ENCODE data around the gene PRSS12.
"Not testable (repeated sequence)": the region's sequence is repeated elsewhere in the genome, so short reads cannot be mapped to it uniquely, and the experiment has no call there.

The PRSS12 gene

GRCh38 chr4:118271788-118272187 is 81.0 kb downstream of the PRSS12 start:
- H3K4me1 ChIP-seq (ENCODE audit: insufficient read depth, low read length) = no peaks in the 10 kb centered on the region
- H3K4me3 ChIP-seq (ENCODE audit: low read length) = no peak overlapping the region
- H3K9me3 ChIP-seq (ENCODE audit: insufficient read depth, low read depth, low read length) = no peaks in the 10 kb centered on the region
- H3K36me3 ChIP-seq (ENCODE audit: insufficient read depth, low read depth, low read length) = no peaks in the 10 kb centered on the region
- H3K9ac ChIP-seq (ENCODE audit: low read depth, low read length) = no peak overlapping the region
- no peak overlapping the region for H3K27ac ChIP-seq (ENCODE audit: low read length)
- no peaks in the 10 kb centered on the region for H3K27me3 ChIP-seq (ENCODE audit: insufficient read depth, low read length)

- H3K9me3 ChIP-seq (ENCODE audit: insufficient read depth, low read depth, low read length) = no peaks in the 10 kb centered on the region
- no peaks in the 10 kb centered on the region for H3K27me3 ChIP-seq (ENCODE audit: insufficient read depth, low read length)
- no peak overlapping the region for H3K9ac ChIP-seq (ENCODE audit: low read depth, low read length)
- no peaks in the 10 kb centered on the region for H3K36me3 ChIP-seq (ENCODE audit: insufficient read depth, low read depth, low read length)
- no peak overlapping the region for H3K27ac ChIP-seq (ENCODE audit: low read length)
- no peaks in the 10 kb centered on the region for H3K4me1 ChIP-seq (ENCODE audit: insufficient read depth, low read length)
- H3K4me3 ChIP-seq (ENCODE audit: low read length) = no peak overlapping the region
Observed at GRCh38 chr4:118270492-118270891, 82.3 kb downstream of the PRSS12 start.

DNA sequence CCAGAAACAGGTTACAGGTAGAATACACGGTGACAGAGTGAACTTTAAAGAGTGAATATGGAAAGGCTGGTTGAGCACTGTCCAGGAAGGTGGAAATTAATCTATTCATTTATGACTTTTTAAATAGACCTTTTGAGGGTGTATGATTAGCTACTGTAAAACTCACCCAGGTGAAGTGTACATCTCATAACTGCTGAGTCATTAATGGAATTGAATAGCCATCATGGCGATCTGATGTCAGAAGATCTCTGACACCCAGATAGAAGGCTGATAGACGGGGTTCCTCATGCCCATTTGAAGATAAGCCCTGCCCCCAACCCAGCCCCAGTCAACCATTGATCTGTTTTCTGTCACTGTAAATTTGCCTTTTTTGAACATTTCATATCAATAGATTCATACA is 84.0 kb downstream of the PRSS12 start:
- H3K27ac ChIP-seq (ENCODE audit: low read length) = no peak overlapping the region
- no peaks in the 10 kb centered on the region for H3K36me3 ChIP-seq (ENCODE audit: insufficient read depth, low read depth, low read length)
- H3K4me1 ChIP-seq (ENCODE audit: insufficient read depth, low read length) = no peaks in the 10 kb centered on the region
- H3K9ac ChIP-seq (ENCODE audit: low read depth, low read length) = no peak overlapping the region
- no peaks in the 10 kb centered on the region for H3K9me3 ChIP-seq (ENCODE audit: insufficient read depth, low read depth, low read length)
- H3K4me3 ChIP-seq (ENCODE audit: low read length) = no peak overlapping the region
- no peaks in the 10 kb centered on the region for H3K27me3 ChIP-seq (ENCODE audit: insufficient read depth, low read length)

DNA sequence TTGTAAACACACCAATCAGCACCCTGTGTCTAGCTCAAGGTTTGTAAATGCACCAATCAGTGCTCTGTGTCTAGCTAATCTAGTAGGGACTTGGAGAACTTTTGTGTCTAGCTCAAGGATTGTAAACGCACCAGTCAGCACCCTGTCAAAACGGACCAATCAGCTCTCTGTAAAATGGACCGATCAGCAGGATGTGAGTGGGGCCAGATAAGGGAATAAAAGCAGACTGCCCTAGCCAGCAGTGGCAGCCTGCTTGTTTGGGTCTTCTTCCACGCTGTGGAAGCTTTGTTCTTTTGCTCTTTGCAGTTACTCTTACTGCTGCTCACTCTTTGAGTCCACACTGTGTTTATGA is 86.7 kb downstream of the PRSS12 start:
- not testable (repeated sequence) for H3K4me3 ChIP-seq (ENCODE audit: low read length); H3K36me3 ChIP-seq (ENCODE audit: insufficient read depth, low read depth, low read length); H3K9me3 ChIP-seq (ENCODE audit: insufficient read depth, low read depth, low read length); H3K9ac ChIP-seq (ENCODE audit: low read depth, low read length); H3K27me3 ChIP-seq (ENCODE audit: insufficient read depth, low read length); H3K4me1 ChIP-seq (ENCODE audit: insufficient read depth, low read length); H3K27ac ChIP-seq (ENCODE audit: low read length)

DNA sequence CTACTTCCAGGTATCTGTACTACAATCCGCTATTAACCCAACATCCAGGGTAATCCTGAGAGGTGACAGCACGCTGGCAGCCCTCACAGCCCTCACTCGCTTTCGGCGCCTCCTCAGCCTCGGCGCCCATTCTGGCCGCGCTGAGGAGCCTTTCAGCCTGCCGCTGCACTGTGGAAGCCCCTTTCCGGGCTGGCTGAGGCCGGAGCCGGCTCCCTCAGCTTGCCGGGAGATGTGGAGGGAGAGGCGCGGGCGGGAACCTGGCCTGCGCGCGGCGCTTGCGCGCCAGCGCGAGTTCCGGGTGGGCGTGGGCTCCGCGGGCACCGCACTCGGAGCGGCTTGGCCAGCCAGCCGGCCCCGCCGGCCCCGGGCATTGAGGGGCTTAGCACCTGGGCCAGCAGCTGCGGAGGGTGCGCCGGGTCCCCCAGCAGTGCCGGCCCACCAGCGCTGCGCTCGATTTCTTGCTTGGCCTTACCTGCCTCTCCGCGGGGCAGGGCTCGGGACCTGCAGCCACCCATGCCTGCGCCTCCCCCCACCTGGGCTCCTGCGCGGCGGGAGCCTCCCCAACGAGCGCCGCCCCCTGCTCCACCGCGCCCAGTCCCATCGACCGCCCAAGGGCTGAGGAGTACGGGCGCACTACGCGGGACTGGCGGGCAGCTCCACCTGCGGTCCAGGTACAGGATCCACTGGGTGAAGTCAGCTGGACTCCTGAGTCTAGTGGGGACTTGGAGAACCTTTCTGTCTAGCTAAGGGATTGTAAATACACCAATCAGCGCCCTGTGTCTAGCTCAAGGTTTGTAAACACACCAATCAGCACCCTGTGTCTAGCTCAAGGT is 87.3 kb downstream of the PRSS12 start:
- H3K27ac ChIP-seq (ENCODE audit: low read length) = no peak overlapping the region
- H3K36me3 ChIP-seq (ENCODE audit: insufficient read depth, low read depth, low read length) = no peaks in the 10 kb centered on the region
- no peaks in the 10 kb centered on the region for H3K27me3 ChIP-seq (ENCODE audit: insufficient read depth, low read length)
- H3K9me3 ChIP-seq (ENCODE audit: insufficient read depth, low read depth, low read length) = no peaks in the 10 kb centered on the region
- no peak overlapping the region for H3K4me3 ChIP-seq (ENCODE audit: low read length)
- no peaks in the 10 kb centered on the region for H3K4me1 ChIP-seq (ENCODE audit: insufficient read depth, low read length)
- H3K9ac ChIP-seq (ENCODE audit: low read depth, low read length) = no peak overlapping the region

- Histone ChIP-seq H3K9ac (ENCODE audit: low read depth, low read length) (no peak overlapping the region), H3K4me1 (ENCODE audit: insufficient read depth, low read length) (no peaks in the 10 kb centered on the region), H3K27ac (ENCODE audit: low read length) (no peak overlapping the region), H3K9me3 (ENCODE audit: insufficient read depth, low read depth, low read length) (no peaks in the 10 kb centered on the region), H3K36me3 (ENCODE audit: insufficient read depth, low read depth, low read length) (no peaks in the 10 kb centered on the region), H3K4me3 (ENCODE audit: low read length) (no peak overlapping the region), H3K27me3 (ENCODE audit: insufficient read depth, low read length) (no peaks in the 10 kb centered on the region)
Observed at GRCh38 chr4:118264096-118264495, 88.7 kb downstream of the PRSS12 start.

GRCh38 chr4:118260309-118260708 is 92.5 kb downstream of the PRSS12 start:
- Histone ChIP-seq H3K4me3 (ENCODE audit: low read length) (no peak overlapping the region), H3K4me1 (ENCODE audit: insufficient read depth, low read length) (no peaks in the 10 kb centered on the region), H3K9ac (ENCODE audit: low read depth, low read length) (no peak overlapping the region), H3K27me3 (ENCODE audit: insufficient read depth, low read length) (no peaks in the 10 kb centered on the region), H3K27ac (ENCODE audit: low read length) (no peak overlapping the region), H3K36me3 (ENCODE audit: insufficient read depth, low read depth, low read length) (no peaks in the 10 kb centered on the region), H3K9me3 (ENCODE audit: insufficient read depth, low read depth, low read length) (no peaks in the 10 kb centered on the region)

DNA sequence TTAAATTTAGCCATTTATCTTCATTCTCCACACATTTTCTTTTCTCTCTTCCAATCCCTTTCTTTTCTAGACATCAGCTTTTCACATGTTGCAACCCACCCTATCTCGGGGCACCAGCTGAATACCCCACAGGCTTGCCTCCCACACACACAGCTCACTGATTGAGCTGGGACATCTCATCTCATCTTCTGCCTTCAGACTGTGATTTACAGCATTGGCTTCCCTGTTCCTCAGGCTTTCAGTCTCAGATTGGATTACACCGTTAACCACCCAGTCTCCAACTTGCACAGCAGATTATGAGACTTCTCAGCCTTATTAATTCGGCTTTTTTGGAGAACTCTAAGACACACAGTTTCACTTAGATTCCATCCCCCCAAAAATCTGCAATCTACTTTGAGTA is 93.7 kb downstream of the PRSS12 start:
- no peak overlapping the region for H3K27ac ChIP-seq (ENCODE audit: low read length)
- H3K27me3 ChIP-seq (ENCODE audit: insufficient read depth, low read length) = no peaks in the 10 kb centered on the region
- no peaks in the 10 kb centered on the region for H3K9me3 ChIP-seq (ENCODE audit: insufficient read depth, low read depth, low read length)
- no peaks in the 10 kb centered on the region for H3K36me3 ChIP-seq (ENCODE audit: insufficient read depth, low read depth, low read length)
- no peak overlapping the region for H3K4me3 ChIP-seq (ENCODE audit: low read length)
- H3K9ac ChIP-seq (ENCODE audit: low read depth, low read length) = no peak overlapping the region
- H3K4me1 ChIP-seq (ENCODE audit: insufficient read depth, low read length) = no peaks in the 10 kb centered on the region

DNA sequence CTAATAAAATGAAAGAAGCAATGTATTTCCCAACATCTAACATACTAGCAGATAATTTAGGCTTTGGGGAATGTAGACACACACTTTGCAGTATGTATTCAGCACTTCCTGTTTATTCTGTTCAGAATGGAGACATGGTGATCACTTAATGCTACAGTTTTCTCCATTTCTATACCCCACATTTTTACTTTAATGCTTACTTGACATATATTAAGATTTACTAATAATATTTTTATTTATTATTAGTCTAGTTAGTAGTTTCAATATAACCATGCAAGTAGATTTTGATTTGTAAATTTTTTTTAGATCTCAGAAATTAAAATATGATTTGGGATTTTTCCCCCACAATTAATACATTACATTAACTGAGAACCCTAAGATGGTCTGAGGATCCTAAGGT is 98.4 kb downstream of the PRSS12 start:
- H3K27ac ChIP-seq (ENCODE audit: low read length) = no peak overlapping the region
- H3K36me3 ChIP-seq (ENCODE audit: insufficient read depth, low read depth, low read length) = no peaks in the 10 kb centered on the region
- H3K9me3 ChIP-seq (ENCODE audit: insufficient read depth, low read depth, low read length) = no peaks in the 10 kb centered on the region; the same call in 1 of the 2 replicates
- no peak overlapping the region for H3K9ac ChIP-seq (ENCODE audit: low read depth, low read length)
- no peak overlapping the region for H3K4me3 ChIP-seq (ENCODE audit: low read length)
- H3K4me1 ChIP-seq (ENCODE audit: insufficient read depth, low read length) = no peaks in the 10 kb centered on the region
- no peaks in the 10 kb centered on the region for H3K27me3 ChIP-seq (ENCODE audit: insufficient read depth, low read length)

DNA sequence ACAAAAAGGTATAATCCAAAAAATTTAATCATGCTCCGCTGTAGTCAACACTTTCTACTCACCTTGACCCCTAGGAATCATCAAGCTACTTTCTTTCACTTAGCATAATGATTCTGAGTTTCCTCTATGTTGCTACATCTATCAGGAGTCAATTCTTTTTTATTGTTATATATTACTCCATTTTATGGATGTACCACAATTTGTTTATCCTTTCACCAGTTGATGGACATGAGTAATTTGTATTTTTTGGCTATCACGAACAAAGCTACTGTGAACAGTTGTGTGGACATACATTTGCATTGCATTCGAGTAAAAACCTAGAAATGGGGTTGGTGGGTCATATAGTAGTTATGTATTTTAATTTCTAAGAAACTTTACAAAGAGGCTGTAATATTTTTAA is 102.9 kb downstream of the PRSS12 start:
- Histone ChIP-seq H3K4me3 (ENCODE audit: low read length) (no peak overlapping the region), H3K4me1 (ENCODE audit: insufficient read depth, low read length) (no peaks in the 10 kb centered on the region), H3K27ac (ENCODE audit: low read length) (no peak overlapping the region), H3K9me3 (ENCODE audit: insufficient read depth, low read depth, low read length) (no peaks in the 10 kb centered on the region; the same call in 1 of the 2 replicates), H3K9ac (ENCODE audit: low read depth, low read length) (no peak overlapping the region), H3K36me3 (ENCODE audit: insufficient read depth, low read depth, low read length) (no peaks in the 10 kb centered on the region), H3K27me3 (ENCODE audit: insufficient read depth, low read length) (no peaks in the 10 kb centered on the region)

DNA sequence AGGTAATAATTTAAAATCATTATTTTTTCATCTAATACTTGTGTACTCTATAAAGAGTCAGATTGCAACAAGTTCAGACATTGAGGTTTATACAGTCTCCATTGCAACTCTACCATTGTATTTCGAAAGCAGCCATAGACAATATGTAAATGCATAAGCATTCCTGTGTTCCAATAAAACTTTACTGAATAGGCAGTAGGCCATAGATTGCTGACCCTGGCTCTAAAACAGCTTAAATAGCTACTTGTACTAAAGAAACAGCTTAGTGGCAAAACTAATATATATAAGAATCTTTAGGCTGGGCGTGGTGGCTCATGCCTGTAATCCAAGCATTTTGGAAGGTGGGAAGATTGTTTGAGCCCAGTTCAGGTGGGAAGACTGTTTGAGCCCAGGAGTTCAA is 115.3 kb downstream of the PRSS12 start:
- Histone ChIP-seq H3K27ac (ENCODE audit: low read length) (no peak overlapping the region), H3K4me3 (ENCODE audit: low read length) (no peak overlapping the region), H3K9me3 (ENCODE audit: insufficient read depth, low read depth, low read length) (no peaks in the 10 kb centered on the region), H3K27me3 (ENCODE audit: insufficient read depth, low read length) (no peaks in the 10 kb centered on the region), H3K36me3 (ENCODE audit: insufficient read depth, low read depth, low read length) (no peaks in the 10 kb centered on the region), H3K4me1 (ENCODE audit: insufficient read depth, low read length) (peaks cover 8% of the 10 kb centered on the region; the same call in 1 of the 2 replicates), H3K9ac (ENCODE audit: low read depth, low read length) (no peak overlapping the region)

DNA sequence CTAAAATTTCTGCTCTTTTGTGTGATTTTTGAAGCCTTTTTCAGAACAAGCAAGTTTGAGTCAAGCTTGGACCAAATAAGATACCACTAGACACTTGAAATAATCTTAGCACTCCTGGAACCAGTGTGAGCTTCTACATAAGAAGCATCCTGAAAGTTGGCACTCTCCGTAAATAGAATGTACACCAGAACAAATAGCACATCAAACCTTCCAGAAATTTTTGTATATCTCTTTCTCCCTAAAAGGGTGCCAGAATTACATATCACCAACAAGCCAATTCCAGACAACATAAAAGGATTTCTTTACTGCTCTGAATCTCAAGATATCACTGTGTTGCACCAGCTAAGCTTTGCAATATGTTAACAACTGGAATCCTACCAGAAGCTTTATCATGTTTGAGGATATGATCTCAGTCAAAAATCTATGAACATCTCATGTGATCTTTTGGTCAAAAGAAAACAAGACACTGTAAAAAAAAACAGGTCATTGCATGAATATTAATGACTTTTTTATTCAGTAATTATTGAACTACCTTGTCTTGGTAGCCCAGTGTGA is 117.2 kb downstream of the PRSS12 start:
- no peaks in the 10 kb centered on the region for H3K27me3 ChIP-seq (ENCODE audit: insufficient read depth, low read length)
- H3K9ac ChIP-seq (ENCODE audit: low read depth, low read length) = no peak overlapping the region
- no peaks in the 10 kb centered on the region for H3K9me3 ChIP-seq (ENCODE audit: insufficient read depth, low read depth, low read length)
- no peak overlapping the region for H3K4me3 ChIP-seq (ENCODE audit: low read length)
- no peak overlapping the region for H3K27ac ChIP-seq (ENCODE audit: low read length)
- H3K36me3 ChIP-seq (ENCODE audit: insufficient read depth, low read depth, low read length) = no peaks in the 10 kb centered on the region
- H3K4me1 ChIP-seq (ENCODE audit: insufficient read depth, low read length) = peaks cover 8% of the 10 kb centered on the region; the same call in 1 of the 2 replicates

Measured in iPS-20b (cell line).